Measurements from ENCODE around the gene INSYN2B.

INSYN2B gene

GRCh38 chr5:169904508-169904907, 75.8 kb downstream of the INSYN2B start:
- no peak for TF ChIP-seq CTCF (IDR thresholded peaks at IDR 0.05; ENCODE audit: insufficient read depth, missing control alignments)
- FAIRE-seq, result no peak

GRCh38 chr5:169904059-169904458, 76.2 kb downstream of the INSYN2B start:
- TF ChIP-seq CTCF (IDR thresholded peaks at IDR 0.05; ENCODE audit: insufficient read depth, missing control alignments), result no peak

More at GRCh38 chr5:169904508-169904907, 75.8 kb downstream of the INSYN2B start:
- DNase-seq (ENCODE audit: insufficient read length, low spot score), result no peak

GRCh38 chr5:169901896-169902295, 78.4 kb downstream of the INSYN2B start:
- no peak for DNase-seq (ENCODE audit: insufficient read length, low spot score)
- no peak for TF ChIP-seq CTCF (IDR thresholded peaks at IDR 0.05; ENCODE audit: insufficient read depth, missing control alignments)
- no peak for FAIRE-seq

More at GRCh38 chr5:169904059-169904458, 76.2 kb downstream of the INSYN2B start:
- DNase-seq (ENCODE audit: insufficient read length, low spot score) (no peak), FAIRE-seq (no peak)

GRCh38 chr5:169897481-169897880, 82.8 kb downstream of the INSYN2B start:
- TF ChIP-seq CTCF (IDR thresholded peaks at IDR 0.05; ENCODE audit: insufficient read depth, missing control alignments), result no peak
- DNase-seq (ENCODE audit: insufficient read length, low spot score) (no peak), FAIRE-seq (no peak)

- FAIRE-seq (no peak), DNase-seq (ENCODE audit: insufficient read length, low spot score) (no peak)
- no peak for TF ChIP-seq CTCF (IDR thresholded peaks at IDR 0.05; ENCODE audit: insufficient read depth, missing control alignments)
Observed at GRCh38 chr5:169895926-169896325, 84.4 kb downstream of the INSYN2B start.

GRCh38 chr5:169893571-169893970, 86.7 kb downstream of the INSYN2B start:
- DNase-seq (ENCODE audit: insufficient read length, low spot score), result no peak
- TF ChIP-seq CTCF (IDR thresholded peaks at IDR 0.05; ENCODE audit: insufficient read depth, missing control alignments), result no peak
- no peak for FAIRE-seq

GRCh38 chr5:169893010-169893409, 87.3 kb downstream of the INSYN2B start:
- no peak for TF ChIP-seq CTCF (IDR thresholded peaks at IDR 0.05; ENCODE audit: insufficient read depth, missing control alignments)
- FAIRE-seq (no peak), DNase-seq (ENCODE audit: insufficient read length, low spot score) (no peak)

All from D721Med (cell line).